ENCODE results near the gene KLF9. TPM values are rescaled to one million over a fixed set of nuclear protein-coding genes. Genes with fewer than 3 reads are reported as not detected.

The KLF9 gene
- total RNA-seq, 1 donor from 2014 or later = 6.3 TPM

DNA sequence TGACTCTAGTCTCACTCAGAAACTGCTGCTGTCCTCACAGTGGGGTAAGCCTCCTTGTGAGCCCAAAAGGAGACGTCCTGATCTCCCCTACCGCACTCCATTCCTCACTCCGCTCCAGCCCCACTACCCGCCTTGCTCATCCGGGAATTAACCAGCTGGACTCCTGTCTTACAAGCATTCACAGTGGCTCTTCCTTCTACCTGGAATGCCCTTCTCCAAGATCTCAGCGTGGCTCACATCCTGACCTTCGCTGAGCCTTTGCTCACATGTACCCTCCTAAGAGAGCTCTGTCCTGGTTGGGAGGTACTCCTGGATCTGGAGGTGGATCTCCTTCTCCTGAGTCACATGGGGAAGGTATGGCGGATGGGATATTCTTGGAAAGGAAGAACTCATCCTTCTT lies 10.7 kb upstream of the KLF9 start:
- TF ChIP-seq, protein P1, sequence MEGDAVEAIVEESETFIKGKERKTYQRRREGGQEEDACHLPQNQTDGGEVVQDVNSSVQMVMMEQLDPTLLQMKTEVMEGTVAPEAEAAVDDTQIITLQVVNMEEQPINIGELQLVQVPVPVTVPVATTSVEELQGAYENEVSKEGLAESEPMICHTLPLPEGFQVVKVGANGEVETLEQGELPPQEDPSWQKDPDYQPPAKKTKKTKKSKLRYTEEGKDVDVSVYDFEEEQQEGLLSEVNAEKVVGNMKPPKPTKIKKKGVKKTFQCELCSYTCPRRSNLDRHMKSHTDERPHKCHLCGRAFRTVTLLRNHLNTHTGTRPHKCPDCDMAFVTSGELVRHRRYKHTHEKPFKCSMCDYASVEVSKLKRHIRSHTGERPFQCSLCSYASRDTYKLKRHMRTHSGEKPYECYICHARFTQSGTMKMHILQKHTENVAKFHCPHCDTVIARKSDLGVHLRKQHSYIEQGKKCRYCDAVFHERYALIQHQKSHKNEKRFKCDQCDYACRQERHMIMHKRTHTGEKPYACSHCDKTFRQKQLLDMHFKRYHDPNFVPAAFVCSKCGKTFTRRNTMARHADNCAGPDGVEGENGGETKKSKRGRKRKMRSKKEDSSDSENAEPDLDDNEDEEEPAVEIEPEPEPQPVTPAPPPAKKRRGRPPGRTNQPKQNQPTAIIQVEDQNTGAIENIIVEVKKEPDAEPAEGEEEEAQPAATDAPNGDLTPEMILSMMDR (conservative IDR thresholded peaks at IDR 0.05; ENCODE audit: low read depth, low read length) = no peak
- no peak for DNase-seq (ENCODE audit: low read depth)
- H3K4me3 ChIP-seq (ENCODE audit: low read depth, low read length) = no peak overlapping the region

GRCh38 chr9:70422371-70423043 lies 8.1 kb upstream of the KLF9 start:
- no peak overlapping the region for H3K4me3 ChIP-seq (ENCODE audit: low read depth, low read length)
- TF ChIP-seq, protein P1 (conservative IDR thresholded peaks at IDR 0.05; ENCODE audit: low read depth, low read length) = no peak
- DNase-seq (ENCODE audit: low read depth) = no peak

DNA sequence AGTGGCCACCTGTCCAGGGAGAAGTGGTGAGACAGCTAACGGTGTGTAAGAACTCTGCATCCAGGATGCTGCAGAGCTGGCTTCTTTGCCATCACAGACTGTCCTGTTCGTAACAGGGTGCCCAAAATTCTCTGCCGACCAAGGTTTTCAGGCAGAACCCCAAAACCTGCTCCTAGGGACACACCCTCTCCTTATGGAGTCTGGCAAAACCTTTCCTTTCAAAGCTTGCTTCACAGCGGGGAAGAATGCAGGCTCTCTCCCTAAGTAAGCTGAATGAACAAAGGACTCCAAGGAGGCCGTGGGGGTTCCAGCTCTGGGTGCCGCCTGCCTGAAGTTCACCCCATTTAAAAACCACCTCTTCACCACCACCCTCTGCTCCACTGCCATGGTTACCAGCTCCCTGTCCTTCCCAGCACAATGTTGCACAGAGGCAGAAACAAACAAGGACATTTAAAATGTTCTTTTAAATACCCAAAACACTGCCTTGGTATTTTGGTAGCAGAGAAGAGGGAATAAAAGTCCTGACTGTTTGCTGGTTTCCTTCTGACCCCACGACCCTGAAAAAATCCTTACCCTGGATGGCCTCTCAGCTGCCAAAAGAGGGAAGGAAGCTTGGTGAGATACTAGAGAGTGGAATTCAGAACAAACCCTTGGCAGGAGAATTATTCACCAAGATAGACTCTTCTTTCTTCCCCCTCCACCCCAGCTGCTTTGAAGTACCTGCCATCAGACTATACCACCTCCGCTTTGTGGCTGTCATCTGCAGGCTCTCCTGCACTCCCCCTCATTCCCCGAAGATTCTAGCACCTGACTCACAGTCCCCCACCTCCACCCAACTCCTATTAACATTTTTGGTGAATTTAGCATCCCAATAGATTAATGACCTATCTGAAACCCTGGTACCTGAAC lies 7.1 kb upstream of the KLF9 start:
- TF ChIP-seq, protein P1 (conservative IDR thresholded peaks at IDR 0.05; ENCODE audit: low read depth, low read length) = no peak
- DNase-seq (ENCODE audit: low read depth) = no peak
- H3K4me3 ChIP-seq (ENCODE audit: low read depth, low read length) = peak overlapping the region; percentile 58

DNA sequence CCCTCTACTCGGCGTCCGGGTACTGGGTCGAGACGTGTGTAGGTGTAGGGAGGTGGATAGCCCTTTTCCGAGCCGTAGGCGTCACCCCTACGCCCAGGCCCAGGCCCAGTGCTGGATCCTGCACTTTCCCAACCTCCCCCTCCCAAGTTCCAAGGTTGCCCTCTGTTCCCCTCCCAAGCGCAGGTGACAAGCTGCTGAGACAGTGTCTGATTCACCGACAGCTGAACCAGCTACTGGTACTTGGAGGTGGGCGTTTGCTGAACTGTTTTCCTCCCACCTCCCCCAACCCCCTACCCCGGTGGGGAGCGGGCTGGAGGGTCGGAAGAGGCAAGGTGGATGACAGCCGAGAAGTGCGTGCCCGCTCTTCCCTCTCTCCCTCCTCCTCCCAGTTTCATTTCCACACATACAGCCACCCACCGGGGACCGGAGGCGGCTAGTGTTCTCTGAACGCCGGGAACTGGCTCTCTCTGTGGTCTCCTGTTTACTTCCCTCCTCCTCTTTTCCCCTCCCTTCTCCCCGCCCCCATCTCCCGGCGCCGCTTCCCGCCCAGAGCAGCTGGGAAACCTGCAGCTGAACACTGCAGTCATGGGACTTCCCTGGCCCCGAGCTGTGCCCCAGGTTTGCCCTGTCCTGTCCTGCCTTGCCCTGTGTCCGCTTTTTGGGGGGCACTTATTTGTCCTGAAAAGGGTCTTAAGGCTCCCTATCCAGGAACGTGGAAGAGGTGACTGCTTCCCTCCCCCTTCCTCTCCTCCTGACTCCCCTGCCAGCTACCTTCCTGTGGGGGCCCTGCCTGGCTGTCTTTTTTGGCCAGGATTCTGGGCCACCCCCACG lies 6.2 kb upstream of the KLF9 start:
- TF ChIP-seq, protein P1 (conservative IDR thresholded peaks at IDR 0.05; ENCODE audit: low read depth, low read length) = no peak
- H3K4me3 ChIP-seq (ENCODE audit: low read depth, low read length) = peak overlapping the region; percentile 58
- no peak for DNase-seq (ENCODE audit: low read depth)

- no peak for DNase-seq (ENCODE audit: low read depth)
- peak overlapping the region; percentile 58 for H3K4me3 ChIP-seq (ENCODE audit: low read depth, low read length)
- TF ChIP-seq, protein P1 (conservative IDR thresholded peaks at IDR 0.05; ENCODE audit: low read depth, low read length) = no peak
Observed at GRCh38 chr9:70419556-70420440, 5.3 kb upstream of the KLF9 start.
